Peyer's patch (tissue), 4 donors: ENCODE results near the gene SLC25A21.

Experiments
- POLR2A ChIP-seq, 2 donors: fragments of 450-650 bp; IDR thresholded peaks; one replicate each; pipeline ENCODE4 v1.5.1; 2017; ENCODE audit warnings: antibody characterized with exemption in 2 of 2, mild to moderate bottlenecking in 2 of 2, moderate library complexity in 2 of 2
- TF ChIP-seq, protein P1 (sequence below), 6 experiments: fragments of 450-650 bp in 4 of 6; fragments of 200-600 bp in 2 of 6; sonication (generic) in 1 of 6; IDR thresholded peaks; one replicate each; pipeline ENCODE4 v1.5.1; 2017 to 2019; ENCODE audit warnings: antibody characterized with exemption in 6 of 6, mild to moderate bottlenecking in 3 of 6, moderate library complexity in 1 of 6

DNA sequence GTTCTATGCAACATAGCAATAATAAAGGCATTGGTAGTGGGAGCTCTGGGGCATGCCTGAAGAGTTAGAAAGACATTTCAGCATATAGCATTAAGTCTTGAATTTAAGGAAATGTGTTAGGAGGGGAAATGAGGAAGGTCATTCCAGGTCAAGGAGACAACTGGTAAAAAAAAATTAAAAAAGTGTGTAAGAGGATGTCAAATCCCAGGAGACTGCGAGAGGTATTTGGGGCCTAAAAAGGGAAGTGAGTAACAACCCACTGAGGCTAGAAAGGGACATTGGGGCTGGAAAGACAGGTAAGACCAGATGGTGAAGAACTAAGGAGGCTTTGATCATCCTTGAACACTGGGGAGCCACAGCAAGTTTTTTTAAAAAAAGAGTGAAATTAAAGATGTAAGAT lies 152.9 kb downstream of the SLC25A21 start:
- TF ChIP-seq, protein P1, sequence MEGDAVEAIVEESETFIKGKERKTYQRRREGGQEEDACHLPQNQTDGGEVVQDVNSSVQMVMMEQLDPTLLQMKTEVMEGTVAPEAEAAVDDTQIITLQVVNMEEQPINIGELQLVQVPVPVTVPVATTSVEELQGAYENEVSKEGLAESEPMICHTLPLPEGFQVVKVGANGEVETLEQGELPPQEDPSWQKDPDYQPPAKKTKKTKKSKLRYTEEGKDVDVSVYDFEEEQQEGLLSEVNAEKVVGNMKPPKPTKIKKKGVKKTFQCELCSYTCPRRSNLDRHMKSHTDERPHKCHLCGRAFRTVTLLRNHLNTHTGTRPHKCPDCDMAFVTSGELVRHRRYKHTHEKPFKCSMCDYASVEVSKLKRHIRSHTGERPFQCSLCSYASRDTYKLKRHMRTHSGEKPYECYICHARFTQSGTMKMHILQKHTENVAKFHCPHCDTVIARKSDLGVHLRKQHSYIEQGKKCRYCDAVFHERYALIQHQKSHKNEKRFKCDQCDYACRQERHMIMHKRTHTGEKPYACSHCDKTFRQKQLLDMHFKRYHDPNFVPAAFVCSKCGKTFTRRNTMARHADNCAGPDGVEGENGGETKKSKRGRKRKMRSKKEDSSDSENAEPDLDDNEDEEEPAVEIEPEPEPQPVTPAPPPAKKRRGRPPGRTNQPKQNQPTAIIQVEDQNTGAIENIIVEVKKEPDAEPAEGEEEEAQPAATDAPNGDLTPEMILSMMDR (IDR thresholded peaks at IDR 0.05): no peak
- TF ChIP-seq POLR2A (IDR thresholded peaks at IDR 0.05): no peak
